ENCODE results near the gene TPCN1. TPM values are rescaled to one million over a fixed set of nuclear protein-coding genes. Genes with fewer than 3 reads are reported as not detected.

The TPCN1 gene
- total and polyA plus RNA-seq, 2 of the 13 experiments (the other 11 are each of a cell fraction or from before 2014, with no cell fraction given): 8.0 to 26.8 TPM

DNA sequence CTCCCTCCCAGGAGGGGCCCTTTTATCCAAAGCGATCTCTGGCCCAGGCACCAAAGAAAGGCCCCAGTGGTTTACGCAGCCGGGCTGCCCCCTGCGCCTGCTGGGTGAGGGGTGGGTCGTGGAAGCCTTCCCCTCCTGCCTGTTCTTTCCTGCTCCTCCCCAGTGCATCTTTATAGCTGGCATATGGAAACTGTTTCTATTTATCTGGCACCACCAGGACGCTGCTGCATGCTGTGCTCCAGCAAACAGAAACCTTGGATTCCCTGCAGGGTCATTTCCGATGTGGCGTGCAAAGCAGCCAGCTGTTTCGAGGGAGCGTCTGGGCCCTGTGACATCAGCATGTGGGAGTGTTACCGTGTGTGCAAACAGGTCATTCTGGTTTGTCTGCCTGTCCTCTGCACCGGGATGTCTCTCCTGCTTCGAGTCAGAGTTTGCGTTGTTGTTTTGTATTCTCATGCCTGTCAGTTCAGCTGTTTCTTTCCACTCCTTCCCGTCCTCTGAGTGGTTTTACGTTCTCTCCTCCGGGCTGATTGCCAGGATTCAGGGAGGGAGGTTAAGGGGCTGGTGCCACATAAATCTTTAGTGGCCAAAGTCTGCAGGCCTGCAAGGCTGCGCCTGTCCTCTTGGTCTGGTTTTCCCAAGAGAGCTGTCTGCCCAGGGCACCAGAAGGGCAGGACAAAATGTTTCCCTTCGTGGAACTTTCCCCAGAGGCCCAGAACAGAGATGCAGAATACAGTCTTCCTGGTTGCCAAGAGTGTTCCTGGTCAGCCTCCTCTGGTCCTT is 24.6 kb downstream of the TPCN1 start (continued):
- TF ChIP-seq, protein P1, sequence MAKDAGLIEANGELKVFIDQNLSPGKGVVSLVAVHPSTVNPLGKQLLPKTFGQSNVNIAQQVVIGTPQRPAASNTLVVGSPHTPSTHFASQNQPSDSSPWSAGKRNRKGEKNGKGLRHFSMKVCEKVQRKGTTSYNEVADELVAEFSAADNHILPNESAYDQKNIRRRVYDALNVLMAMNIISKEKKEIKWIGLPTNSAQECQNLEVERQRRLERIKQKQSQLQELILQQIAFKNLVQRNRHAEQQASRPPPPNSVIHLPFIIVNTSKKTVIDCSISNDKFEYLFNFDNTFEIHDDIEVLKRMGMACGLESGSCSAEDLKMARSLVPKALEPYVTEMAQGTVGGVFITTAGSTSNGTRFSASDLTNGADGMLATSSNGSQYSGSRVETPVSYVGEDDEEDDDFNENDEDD (CRISPR knock-in tag; IDR thresholded peaks at IDR 0.05; ENCODE audit: borderline replicate concordance): peak; percentile 42; the same call in 1 of the 2 replicates
- TF ChIP-seq RARA (CRISPR knock-in tag; IDR thresholded peaks at IDR 0.05): peak; percentile 52
- TF ChIP-seq ZFX (CRISPR knock-in tag; IDR thresholded peaks at IDR 0.05; ENCODE audit: low read depth): peak; percentile 52; the same call in 1 of the 2 replicates
- TF ChIP-seq HNF4A (CRISPR knock-in tag; IDR thresholded peaks at IDR 0.05): peak; percentile 17; the same call in 1 of the 2 replicates
- no peak for TF ChIP-seq REL (CRISPR knock-in tag; conservative IDR thresholded peaks at IDR 0.05)
- TF ChIP-seq, protein P2, sequence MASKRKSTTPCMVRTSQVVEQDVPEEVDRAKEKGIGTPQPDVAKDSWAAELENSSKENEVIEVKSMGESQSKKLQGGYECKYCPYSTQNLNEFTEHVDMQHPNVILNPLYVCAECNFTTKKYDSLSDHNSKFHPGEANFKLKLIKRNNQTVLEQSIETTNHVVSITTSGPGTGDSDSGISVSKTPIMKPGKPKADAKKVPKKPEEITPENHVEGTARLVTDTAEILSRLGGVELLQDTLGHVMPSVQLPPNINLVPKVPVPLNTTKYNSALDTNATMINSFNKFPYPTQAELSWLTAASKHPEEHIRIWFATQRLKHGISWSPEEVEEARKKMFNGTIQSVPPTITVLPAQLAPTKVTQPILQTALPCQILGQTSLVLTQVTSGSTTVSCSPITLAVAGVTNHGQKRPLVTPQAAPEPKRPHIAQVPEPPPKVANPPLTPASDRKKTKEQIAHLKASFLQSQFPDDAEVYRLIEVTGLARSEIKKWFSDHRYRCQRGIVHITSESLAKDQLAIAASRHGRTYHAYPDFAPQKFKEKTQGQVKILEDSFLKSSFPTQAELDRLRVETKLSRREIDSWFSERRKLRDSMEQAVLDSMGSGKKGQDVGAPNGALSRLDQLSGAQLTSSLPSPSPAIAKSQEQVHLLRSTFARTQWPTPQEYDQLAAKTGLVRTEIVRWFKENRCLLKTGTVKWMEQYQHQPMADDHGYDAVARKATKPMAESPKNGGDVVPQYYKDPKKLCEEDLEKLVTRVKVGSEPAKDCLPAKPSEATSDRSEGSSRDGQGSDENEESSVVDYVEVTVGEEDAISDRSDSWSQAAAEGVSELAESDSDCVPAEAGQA (IDR thresholded peaks at IDR 0.05; ENCODE audit: low read depth): 0 out of 2 replicates have a peak, but pooled peaks have one; percentile 56
- TF ChIP-seq, protein P2 (CRISPR knock-in tag; IDR thresholded peaks at IDR 0.05; ENCODE audit: borderline replicate concordance): no peak
- peak; percentile 87 for TF ChIP-seq SAP130 (CRISPR knock-in tag; IDR thresholded peaks at IDR 0.05; ENCODE audit: low read depth)
- TF ChIP-seq ZNF563 (CRISPR knock-in tag; IDR thresholded peaks at IDR 0.05): 0 out of 2 replicates have a peak, but pooled peaks have one; percentile 14
- TF ChIP-seq FOXK1 (CRISPR knock-in tag; IDR thresholded peaks at IDR 0.05; ENCODE audit: borderline replicate concordance, low read depth): no peak
- peak; percentile 72; the same call in 2 of the 3 replicates for TF ChIP-seq MXI1 (IDR thresholded peaks at IDR 0.05; ENCODE audit: borderline replicate concordance, low read depth, low read length)
- peak; percentile 39; the same call in 1 of the 2 replicates for TF ChIP-seq ZNF777 (CRISPR knock-in tag; IDR thresholded peaks at IDR 0.05)
- TF ChIP-seq, protein P3, sequence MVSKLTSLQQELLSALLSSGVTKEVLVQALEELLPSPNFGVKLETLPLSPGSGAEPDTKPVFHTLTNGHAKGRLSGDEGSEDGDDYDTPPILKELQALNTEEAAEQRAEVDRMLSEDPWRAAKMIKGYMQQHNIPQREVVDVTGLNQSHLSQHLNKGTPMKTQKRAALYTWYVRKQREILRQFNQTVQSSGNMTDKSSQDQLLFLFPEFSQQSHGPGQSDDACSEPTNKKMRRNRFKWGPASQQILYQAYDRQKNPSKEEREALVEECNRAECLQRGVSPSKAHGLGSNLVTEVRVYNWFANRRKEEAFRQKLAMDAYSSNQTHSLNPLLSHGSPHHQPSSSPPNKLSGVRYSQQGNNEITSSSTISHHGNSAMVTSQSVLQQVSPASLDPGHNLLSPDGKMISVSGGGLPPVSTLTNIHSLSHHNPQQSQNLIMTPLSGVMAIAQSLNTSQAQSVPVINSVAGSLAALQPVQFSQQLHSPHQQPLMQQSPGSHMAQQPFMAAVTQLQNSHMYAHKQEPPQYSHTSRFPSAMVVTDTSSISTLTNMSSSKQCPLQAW (CRISPR knock-in tag; IDR thresholded peaks at IDR 0.05): 0 out of 2 replicates have a peak, but pooled peaks have one; percentile 7
- TF ChIP-seq, protein P4, sequence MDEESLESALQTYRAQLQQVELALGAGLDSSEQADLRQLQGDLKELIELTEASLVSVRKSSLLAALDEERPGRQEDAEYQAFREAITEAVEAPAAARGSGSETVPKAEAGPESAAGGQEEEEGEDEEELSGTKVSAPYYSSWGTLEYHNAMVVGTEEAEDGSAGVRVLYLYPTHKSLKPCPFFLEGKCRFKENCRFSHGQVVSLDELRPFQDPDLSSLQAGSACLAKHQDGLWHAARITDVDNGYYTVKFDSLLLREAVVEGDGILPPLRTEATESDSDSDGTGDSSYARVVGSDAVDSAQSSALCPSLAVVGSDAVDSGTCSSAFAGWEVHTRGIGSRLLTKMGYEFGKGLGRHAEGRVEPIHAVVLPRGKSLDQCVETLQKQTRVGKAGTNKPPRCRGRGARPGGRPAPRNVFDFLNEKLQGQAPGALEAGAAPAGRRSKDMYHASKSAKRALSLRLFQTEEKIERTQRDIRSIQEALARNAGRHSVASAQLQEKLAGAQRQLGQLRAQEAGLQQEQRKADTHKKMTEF (CRISPR knock-in tag; IDR thresholded peaks at IDR 0.05): peak; percentile 16; the same call in 1 of the 2 replicates
- TF ChIP-seq, protein P5, sequence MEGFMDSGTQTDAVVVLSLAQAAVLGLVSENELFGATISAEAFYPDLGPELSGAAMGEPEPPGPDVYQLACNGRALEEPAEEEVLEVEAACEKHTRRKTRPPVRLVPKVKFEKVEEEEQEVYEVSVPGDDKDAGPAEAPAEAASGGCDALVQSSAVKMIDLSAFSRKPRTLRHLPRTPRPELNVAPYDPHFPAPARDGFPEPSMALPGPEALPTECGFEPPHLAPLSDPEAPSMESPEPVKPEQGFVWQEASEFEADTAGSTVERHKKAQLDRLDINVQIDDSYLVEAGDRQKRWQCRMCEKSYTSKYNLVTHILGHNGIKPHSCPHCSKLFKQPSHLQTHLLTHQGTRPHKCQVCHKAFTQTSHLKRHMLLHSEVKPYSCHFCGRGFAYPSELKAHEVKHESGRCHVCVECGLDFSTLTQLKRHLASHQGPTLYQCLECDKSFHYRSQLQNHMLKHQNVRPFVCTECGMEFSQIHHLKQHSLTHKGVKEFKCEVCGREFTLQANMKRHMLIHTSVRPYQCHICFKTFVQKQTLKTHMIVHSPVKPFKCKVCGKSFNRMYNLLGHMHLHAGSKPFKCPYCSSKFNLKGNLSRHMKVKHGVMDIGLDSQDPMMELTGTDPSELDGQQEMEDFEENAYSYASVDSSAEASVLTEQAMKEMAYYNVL (CRISPR knock-in tag; IDR thresholded peaks at IDR 0.05; ENCODE audit: borderline replicate concordance): peak; percentile 40; the same call in 1 of the 2 replicates
